Ishikawa (cell line): ENCODE data around the gene RPS21.

Experiments used
- CEBPB ChIP-seq: IDR thresholded peaks from 2 replicates; pipeline ENCODE4 v1.6.1; 2012
- CREB1 ChIP-seq: IDR thresholded peaks from 2 replicates; pipeline ENCODE4 v1.6.1; 2012; ENCODE audit warnings: low read depth
- EGR1 ChIP-seq: IDR thresholded peaks from 2 replicates; pipeline ENCODE4 v1.6.1; 2012
- EP300 ChIP-seq: IDR thresholded peaks from 2 replicates; pipeline ENCODE4 v1.6.1; 2012; ENCODE audit warnings: borderline replicate concordance
- FOXM1 ChIP-seq: IDR thresholded peaks from 2 replicates; pipeline ENCODE4 v1.6.1; 2012; ENCODE audit warnings: low read depth, borderline replicate concordance
- NFIC ChIP-seq: IDR thresholded peaks from 2 replicates; pipeline ENCODE4 v1.6.1; 2012
- RAD21 ChIP-seq: IDR thresholded peaks from 2 replicates; pipeline ENCODE4 v1.6.1; 2012; ENCODE audit warnings: low read depth
- TAF1 ChIP-seq: IDR thresholded peaks from 2 replicates; pipeline ENCODE4 v1.6.1; 2012; ENCODE audit warnings: low read depth, mild to moderate bottlenecking
- TCF12 ChIP-seq: IDR thresholded peaks from 2 replicates; pipeline ENCODE4 v1.6.1; 2012; ENCODE audit warnings: low read depth
- TEAD4 ChIP-seq: IDR thresholded peaks from 2 replicates; pipeline ENCODE4 v1.6.1; 2012
- USF1 ChIP-seq: IDR thresholded peaks from 2 replicates; pipeline ENCODE4 v1.6.1; 2012
- YY1 ChIP-seq: IDR thresholded peaks from 2 replicates; pipeline ENCODE4 v1.6.1; 2012; ENCODE audit warnings: low read depth
- ZBTB7A ChIP-seq: IDR thresholded peaks from 2 replicates; pipeline ENCODE4 v1.6.1; 2012; ENCODE audit warnings: low read depth
- TF ChIP-seq, protein P1 (sequence below): IDR thresholded peaks from 2 replicates; pipeline ENCODE4 v1.6.1; 2012
- TF ChIP-seq, protein P2 (sequence below): IDR thresholded peaks from 2 replicates; pipeline ENCODE4 v1.6.1; 2012; ENCODE audit warnings: low read depth, mild to moderate bottlenecking

The RPS21 gene

DNA sequence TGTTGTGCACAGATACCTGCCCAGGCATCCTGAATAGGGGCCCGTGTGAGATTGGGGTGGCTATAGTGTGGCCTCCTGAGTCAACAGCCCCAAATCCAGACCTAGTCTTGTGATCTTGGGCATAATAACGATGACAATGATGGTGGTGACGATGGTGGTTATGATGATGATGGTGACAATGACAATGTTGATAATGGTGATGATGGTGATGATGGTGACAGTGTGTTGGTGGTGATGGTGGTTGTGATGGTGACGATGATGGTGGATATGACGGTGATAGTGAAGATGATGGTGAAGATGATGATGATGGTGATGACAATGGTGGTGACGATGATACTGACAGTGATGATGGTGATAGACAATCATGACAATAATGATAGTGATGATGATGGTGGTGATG, 5.1 kb upstream of the RPS21 start:
- no peak for TF ChIP-seq TCF12
- TF ChIP-seq FOXM1 = no peak
- no peak for TF ChIP-seq RAD21
- TF ChIP-seq, protein P1, sequence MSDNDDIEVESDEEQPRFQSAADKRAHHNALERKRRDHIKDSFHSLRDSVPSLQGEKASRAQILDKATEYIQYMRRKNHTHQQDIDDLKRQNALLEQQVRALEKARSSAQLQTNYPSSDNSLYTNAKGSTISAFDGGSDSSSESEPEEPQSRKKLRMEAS = no peak
- TF ChIP-seq USF1 = no peak
- TF ChIP-seq, protein P2, sequence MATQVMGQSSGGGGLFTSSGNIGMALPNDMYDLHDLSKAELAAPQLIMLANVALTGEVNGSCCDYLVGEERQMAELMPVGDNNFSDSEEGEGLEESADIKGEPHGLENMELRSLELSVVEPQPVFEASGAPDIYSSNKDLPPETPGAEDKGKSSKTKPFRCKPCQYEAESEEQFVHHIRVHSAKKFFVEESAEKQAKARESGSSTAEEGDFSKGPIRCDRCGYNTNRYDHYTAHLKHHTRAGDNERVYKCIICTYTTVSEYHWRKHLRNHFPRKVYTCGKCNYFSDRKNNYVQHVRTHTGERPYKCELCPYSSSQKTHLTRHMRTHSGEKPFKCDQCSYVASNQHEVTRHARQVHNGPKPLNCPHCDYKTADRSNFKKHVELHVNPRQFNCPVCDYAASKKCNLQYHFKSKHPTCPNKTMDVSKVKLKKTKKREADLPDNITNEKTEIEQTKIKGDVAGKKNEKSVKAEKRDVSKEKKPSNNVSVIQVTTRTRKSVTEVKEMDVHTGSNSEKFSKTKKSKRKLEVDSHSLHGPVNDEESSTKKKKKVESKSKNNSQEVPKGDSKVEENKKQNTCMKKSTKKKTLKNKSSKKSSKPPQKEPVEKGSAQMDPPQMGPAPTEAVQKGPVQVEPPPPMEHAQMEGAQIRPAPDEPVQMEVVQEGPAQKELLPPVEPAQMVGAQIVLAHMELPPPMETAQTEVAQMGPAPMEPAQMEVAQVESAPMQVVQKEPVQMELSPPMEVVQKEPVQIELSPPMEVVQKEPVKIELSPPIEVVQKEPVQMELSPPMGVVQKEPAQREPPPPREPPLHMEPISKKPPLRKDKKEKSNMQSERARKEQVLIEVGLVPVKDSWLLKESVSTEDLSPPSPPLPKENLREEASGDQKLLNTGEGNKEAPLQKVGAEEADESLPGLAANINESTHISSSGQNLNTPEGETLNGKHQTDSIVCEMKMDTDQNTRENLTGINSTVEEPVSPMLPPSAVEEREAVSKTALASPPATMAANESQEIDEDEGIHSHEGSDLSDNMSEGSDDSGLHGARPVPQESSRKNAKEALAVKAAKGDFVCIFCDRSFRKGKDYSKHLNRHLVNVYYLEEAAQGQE = no peak
- TF ChIP-seq EP300 = no peak
- TF ChIP-seq NFIC = no peak
- TF ChIP-seq TEAD4 = no peak
- no peak for TF ChIP-seq TAF1
- no peak for TF ChIP-seq YY1
- TF ChIP-seq CEBPB = no peak
- no peak for TF ChIP-seq EGR1
- TF ChIP-seq CREB1 = no peak
- no peak for TF ChIP-seq ZBTB7A

GRCh38 chr20:62382306-62383198, 4.4 kb upstream of the RPS21 start:
- TF ChIP-seq, protein P1 = 0 out of 2 replicates have a peak, but pooled peaks have one; percentile 13
- TF ChIP-seq TCF12 = 0 out of 2 replicates have a peak, but pooled peaks have one; percentile 19
- TF ChIP-seq TEAD4 = no peak
- TF ChIP-seq CREB1 = no peak
- TF ChIP-seq RAD21 = peak; percentile 96

DNA sequence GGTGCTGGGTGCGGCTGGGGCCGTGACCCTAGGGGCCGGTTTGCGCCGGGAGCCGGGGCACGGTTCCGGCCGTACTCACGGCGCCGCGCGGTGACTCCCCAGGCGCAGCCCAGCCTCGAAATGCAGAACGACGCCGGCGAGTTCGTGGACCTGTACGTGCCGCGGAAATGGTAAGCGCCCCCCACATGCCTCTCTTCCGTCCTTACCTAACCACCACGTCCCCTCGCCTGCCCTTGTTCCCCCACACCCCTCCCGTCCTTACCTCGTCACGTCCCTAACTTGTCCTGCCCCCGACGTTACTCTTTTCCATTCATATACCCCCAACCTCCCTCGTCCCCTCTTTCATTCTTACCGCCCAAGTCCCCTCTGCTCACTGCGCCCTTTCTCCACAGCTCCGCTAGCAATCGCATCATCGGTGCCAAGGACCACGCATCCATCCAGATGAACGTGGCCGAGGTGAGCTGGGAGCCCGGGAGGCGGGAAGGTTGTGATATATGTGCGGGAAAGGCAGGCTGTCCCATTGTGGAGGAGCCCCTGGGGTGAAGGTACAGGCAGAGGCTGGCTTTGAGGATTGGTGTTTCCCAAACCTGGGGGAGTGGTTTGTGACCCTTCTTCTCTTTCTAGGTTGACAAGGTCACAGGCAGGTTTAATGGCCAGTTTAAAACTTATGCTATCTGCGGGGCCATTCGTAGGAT, 463 bp downstream of the RPS21 start:
- no peak for TF ChIP-seq EGR1
- no peak for TF ChIP-seq TCF12
- TF ChIP-seq CEBPB = no peak
- no peak for TF ChIP-seq ZBTB7A

DNA sequence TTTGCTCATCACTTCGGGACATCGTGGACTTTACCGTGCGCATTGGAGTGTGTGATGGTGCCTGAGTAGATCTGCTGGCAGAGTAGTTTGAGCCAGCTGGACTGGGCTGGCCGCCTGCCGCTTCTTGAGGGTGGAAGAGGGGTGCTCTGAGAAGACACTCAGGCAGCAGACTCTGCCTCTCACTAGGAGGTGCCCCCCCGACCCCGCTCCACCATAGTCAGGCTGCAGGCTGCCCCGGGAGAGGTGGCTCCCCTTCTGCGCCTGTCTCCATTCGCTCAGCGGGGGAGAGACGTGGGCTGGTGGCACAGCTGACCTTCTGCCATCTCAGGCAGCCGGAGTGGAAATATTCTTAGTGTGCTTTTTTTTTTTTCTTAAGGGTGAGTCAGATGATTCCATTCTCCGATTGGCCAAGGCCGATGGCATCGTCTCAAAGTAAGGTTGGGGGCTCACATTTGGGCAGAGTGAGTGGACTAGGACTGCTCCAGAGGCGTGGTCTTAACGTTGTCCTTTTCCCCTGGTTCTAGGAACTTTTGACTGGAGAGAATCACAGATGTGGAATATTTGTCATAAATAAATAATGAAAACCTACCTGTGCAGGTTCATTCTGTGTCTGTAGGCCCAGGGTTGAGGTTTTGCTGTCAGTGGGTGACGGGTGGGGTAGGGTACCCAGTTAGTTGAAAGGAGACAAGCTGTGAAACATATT, 1.2 kb downstream of the RPS21 start:
- no peak for TF ChIP-seq EGR1
- TF ChIP-seq TCF12 = no peak
- no peak for TF ChIP-seq CEBPB
- no peak for TF ChIP-seq CREB1
- TF ChIP-seq, protein P1 = no peak
- TF ChIP-seq USF1 = no peak

GRCh38 chr20:62388839-62389600, 2.1 kb downstream of the RPS21 start:
- TF ChIP-seq TCF12 (no peak), YY1 (no peak), FOXM1 (no peak), EP300 (no peak), EGR1 (no peak), TAF1 (no peak), NFIC (no peak), RAD21 (no peak), CREB1 (no peak), USF1 (no peak), TEAD4 (no peak), CEBPB (no peak), ZBTB7A (no peak)
- TF ChIP-seq, protein P2 = no peak
